ENCODE data around the gene MAMDC4.

MAMDC4 gene

DNA sequence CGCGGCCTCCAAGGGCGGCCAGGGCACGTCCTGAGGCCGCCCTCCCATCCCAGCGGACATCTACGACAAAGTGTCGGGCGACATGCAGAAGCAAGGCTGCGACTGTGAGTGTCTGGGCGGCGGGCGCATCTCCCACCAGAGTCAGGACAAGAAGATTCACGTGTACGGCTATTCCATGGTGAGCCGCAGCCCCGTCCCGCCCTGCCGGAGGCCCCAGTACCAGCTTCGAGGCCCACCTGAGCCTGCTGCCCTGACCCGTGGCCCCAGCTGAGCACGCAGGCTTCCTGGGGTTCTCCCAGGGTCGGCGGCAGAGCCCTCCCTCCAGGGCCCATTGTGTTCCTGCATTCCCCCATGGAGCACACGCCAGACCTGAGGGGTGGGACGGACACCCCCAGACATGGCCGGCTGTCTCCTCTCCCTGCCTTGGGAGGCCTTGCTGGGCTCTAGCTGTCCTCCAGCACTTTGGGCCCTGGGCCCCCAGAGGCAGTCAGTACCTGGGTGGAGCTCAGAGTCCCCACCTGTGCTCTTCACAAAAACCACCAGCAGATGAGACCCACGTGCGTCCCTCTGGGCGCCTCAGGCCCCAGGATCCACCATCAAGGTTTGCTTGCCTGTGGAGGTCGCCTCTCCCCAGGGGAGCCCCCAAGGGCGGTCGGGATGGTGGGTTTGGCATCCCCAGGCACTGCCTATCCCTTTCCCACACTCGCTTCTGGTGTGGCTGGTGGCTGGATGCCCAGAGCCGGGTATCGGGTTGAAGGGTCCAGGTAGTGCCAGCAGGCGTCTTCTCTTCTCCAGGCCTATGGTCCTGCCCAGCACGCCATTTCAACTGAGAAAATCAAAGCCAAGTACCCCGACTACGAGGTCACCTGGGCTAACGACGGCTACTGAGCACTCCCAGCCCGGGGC is 1.9 kb upstream of the MAMDC4 start:
- no peak for DNase-seq

DNA sequence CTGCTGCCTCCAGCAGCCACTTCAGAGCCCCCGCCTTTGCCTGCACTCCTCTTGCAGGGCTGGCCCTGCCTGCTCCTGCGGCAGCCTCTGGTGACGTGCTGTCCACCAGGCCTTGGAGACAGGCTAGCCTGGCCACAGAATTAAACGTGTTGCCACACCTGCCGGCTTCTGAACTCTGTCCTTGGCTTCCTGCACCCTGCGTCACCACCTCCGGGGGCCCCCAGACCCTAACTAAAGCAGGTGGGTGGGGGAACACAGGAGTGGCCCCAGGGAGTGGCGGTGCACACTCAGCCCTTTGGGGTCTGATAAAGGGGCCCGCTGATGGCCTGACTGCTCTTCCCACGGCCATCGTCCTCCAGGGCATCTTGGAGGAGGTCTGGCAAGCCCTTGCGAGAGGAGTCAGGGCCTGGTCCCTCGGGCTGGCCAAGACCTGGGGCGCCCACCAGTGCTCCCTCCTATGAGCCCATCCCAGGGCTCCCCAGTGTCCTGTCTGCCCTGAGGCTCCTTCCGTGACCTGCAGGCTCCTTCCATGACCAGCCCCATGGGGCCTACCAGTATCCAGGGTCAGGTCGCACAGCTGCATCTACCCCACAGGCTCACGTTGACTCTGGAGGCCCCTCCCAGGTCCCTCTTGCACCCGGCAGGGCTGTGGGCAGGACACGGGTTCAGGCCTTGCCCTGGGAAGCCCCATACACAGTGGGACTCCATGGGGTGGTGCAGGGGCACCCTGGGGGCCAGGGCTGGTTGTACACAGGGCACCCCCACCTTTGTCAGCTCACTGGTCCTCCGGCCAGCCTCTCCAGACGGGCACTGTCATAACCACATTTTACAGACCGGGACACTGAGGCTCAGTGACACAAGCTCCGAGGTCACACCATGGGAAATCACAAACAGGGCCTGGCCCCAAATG is 1.0 kb upstream of the MAMDC4 start:
- DNase-seq: no peak

DNA sequence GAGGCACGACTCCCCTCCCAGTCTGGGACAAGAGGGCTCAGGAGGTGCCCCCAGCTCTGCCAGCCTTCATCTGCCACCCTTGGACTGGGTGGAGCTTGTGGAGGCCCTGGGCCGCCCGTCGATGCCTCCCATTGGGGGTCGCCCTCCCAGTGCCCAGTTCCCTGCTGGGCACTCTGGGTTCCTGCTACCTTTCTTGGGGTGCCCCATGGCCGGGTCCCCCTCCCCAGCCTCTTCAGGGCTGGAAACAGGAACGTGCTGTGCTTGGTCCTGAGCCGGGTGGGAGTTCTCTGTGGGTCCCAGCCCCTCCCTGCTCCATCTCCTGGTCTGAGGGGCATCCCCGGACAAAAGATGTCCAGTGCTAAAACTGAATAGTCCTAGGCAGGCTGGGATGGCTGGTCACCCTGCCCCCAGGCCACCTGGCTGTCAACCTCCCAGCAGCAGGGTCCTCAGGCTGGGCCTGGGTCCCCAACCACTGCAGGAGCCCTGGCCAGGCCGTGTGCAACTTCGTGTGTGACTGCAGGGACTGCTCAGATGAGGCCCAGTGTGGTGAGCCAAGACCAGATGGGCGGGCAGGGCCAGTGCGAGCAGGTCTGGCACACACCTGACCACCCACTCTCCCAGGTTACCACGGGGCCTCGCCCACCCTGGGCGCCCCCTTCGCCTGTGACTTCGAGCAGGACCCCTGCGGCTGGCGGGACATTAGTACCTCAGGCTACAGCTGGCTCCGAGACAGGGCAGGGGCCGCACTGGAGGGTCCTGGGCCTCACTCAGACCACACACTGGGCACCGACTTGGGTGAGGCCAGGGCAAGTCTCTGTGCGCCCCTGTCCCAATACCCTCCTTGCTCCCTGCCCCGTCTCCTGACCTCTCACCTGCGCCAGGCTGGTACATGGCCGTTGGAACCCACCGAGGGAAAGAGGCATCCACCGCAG is 784 bp downstream of the MAMDC4 start:
- DNase-seq: no peak

DNA sequence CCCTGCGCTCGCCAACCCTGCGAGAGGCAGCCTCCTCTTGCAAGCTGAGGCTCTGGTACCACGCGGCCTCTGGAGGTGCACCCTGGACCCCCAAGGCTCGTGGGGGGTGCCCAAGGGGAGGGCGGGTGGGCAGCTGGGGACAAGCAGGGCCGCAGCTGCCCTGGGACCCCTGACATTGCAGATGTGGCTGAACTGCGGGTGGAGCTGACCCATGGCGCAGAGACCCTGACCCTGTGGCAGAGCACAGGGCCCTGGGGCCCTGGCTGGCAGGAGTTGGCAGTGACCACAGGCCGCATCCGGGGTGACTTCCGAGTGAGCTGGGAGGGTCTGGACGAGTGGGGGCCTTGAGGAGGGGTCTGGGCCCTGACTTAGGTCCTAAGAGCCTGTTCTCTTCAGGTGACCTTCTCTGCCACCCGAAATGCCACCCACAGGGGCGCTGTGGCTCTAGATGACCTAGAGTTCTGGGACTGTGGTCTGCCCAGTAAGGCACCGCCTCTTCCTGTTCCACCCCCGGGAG is 1.5 kb downstream of the MAMDC4 start:
- DNase-seq: no peak

DNA sequence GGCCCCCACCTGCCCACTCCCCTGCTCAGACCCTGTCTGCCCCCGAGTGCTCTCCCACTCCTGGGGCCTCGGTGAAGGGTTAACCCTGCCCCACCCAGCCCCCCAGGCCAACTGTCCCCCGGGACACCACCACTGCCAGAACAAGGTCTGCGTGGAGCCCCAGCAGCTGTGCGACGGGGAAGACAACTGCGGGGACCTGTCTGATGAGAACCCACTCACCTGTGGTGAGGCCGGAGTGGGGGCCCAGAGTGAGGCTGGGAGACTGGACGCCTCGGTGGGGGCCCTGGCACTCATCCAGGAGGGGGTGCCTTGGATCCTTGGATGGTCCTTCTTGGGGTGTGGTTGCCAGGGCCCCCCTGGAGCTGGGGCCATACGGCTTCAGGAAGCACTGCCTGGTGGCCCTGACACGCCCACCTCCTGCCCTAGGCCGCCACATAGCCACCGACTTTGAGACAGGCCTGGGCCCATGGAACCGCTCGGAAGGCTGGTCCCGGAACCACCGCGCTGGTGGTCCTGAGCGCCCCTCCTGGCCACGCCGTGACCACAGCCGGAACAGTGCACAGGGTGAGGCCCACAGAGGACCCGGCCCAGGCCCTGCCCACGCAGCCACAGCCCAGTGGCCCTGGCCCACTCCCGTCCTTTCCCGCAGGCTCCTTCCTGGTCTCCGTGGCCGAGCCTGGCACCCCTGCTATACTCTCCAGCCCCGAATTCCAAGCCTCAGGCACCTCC is 2.1 kb downstream of the MAMDC4 start:
- no peak for DNase-seq

DNA sequence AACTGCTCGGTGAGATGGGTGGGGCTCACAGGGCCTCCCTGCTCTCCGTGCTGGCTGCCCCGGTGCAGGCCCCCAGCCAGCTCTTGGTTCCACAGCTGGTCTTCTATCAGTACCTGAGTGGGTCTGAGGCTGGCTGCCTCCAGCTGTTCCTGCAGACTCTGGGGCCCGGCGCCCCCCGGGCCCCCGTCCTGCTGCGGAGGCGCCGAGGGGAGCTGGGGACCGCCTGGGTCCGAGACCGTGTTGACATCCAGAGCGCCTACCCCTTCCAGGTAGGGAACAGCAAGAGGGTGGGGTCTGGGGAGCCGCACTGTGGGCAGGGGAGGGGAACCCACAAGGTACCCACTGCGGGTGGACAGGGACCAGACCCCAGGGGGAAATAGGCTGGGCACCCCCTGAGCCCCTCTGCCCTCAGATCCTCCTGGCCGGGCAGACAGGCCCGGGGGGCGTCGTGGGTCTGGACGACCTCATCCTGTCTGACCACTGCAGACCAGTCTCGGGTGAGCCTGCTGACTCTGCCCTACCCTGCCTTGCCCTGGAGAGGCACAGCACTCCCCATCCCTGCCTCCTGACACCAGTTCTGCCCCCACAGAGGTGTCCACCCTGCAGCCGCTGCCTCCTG is 2.8 kb downstream of the MAMDC4 start:
- no peak for DNase-seq

DNA sequence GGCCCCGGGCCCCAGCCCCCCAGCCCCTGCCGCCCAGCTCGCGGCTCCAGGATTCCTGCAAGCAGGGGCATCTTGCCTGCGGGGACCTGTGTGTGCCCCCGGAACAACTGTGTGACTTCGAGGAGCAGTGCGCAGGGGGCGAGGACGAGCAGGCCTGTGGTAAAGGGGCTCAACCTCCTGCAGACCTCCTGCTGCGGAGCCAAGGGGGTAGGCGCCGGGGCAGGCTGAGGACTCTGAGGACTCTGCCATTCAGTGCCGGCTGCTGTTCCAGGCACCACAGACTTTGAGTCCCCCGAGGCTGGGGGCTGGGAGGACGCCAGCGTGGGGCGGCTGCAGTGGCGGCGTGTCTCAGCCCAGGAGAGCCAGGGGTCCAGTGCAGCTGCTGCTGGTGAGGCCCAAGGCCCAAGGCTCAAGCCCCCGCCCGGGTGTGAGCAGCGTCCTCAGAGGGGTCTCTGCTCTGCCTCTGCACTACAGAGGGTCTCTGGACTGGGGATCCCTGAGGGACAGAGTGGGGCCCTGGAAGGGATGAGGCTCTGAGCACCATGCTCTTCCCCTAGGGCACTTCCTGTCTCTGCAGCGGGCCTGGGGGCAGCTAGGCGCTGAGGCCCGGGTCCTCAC is 3.4 kb downstream of the MAMDC4 start:
- no peak for DNase-seq

DNA sequence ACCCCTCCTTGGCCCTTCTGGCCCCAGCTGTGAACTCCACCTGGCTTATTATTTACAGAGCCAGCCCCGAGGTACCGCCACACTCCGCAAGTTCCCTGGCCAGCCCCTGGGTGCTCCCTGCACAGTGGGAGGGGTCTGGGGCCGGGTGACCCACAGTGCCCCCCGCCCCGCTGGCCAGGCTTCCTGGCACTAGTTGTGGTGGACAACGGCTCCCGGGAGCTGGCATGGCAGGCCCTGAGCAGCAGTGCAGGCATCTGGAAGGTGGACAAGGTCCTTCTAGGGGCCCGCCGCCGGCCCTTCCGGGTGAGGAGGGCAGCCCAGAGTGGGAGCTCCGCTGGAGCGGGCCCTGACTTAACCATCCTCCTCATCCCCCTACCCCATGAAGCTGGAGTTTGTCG is 3.9 kb downstream of the MAMDC4 start:
- DNase-seq: no peak

DNA sequence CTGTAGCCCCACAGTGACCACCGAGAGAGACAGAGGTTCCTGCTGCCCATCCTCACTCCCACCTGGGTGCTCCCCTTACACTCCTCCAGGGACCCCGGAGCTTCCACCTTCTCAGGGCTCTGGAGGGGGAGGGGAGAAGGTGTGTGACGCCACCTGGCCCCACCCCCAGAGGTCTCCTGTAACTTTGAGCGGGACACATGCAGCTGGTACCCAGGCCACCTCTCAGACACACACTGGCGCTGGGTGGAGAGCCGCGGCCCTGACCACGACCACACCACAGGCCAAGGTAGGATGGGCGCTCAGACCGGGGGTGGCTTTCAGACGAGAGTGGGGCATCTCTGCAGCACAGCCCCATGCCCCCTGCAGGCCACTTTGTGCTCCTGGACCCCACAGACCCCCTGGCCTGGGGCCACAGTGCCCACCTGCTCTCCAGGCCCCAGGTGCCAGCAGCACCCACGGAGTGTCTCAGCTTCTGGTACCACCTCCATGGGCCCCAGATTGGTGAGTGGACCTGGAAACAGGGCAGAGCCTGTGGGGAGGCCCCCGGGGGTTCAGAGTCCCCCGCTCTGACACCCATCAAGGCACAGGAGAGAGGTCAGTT is 4.5 kb downstream of the MAMDC4 start:
- no peak for DNase-seq

DNA sequence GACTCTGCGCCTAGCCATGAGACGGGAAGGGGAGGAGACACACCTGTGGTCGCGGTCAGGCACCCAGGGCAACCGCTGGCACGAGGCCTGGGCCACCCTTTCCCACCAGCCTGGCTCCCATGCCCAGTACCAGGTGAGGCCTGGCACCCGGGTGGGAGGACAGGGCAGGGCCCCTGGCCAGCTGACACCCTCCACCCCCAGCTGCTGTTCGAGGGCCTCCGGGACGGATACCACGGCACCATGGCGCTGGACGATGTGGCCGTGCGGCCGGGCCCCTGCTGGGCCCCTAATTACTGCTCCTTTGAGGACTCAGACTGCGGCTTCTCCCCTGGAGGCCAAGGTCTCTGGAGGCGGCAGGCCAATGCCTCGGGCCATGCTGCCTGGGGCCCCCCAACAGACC is 5.0 kb downstream of the MAMDC4 start:
- DNase-seq: no peak

DNA sequence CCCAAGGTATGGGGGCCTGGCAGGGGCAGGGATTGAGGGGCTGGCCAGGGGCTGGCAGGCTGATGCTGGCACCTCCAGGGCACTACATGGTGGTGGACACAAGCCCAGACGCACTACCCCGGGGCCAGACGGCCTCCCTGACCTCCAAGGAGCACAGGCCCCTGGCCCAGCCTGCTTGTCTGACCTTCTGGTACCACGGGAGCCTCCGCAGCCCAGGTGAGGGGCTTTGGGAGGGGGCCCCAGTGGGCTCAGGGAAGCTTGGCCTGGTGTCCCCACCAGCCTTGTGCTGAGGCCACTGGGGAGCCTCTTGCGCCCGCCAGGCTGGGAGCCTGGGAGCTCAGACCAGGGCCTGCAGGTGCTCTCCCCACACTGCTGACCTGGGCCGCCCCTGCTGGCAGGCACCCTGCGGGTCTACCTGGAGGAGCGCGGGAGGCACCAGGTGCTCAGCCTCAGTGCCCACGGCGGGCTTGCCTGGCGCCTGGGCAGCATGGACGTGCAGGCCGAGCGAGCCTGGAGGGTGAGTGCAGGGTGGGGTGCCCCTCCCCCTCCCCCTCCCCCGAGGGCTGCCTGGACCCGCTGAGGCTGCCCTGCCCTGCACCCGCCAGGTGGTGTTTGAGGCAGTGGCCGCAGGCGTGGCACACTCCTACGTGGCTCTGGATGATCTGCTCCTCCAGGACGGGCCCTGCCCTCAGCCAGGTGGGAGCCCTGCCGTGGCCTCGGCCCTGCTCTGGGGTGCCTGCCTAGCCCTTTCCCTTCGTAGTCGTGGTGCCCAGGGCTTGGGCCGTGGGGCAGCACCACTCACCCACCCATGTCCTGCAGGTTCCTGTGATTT is 5.7 kb downstream of the MAMDC4 start:
- DNase-seq: no peak

DNA sequence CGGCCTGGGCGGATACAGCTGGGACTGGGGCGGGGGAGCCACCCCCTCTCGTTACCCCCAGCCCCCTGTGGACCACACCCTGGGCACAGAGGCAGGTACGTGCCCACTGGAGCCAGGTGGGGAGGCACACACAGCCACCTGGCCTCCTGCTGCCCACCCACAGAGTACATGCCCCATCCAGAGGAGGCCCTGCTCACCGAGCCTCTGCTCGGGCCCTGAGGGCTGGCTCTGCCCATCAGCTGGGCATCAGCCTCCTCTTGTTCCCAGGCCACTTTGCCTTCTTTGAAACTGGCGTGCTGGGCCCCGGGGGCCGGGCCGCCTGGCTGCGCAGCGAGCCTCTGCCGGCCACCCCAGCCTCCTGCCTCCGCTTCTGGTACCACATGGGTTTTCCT is 6.3 kb downstream of the MAMDC4 start:
- no peak for DNase-seq

DNA sequence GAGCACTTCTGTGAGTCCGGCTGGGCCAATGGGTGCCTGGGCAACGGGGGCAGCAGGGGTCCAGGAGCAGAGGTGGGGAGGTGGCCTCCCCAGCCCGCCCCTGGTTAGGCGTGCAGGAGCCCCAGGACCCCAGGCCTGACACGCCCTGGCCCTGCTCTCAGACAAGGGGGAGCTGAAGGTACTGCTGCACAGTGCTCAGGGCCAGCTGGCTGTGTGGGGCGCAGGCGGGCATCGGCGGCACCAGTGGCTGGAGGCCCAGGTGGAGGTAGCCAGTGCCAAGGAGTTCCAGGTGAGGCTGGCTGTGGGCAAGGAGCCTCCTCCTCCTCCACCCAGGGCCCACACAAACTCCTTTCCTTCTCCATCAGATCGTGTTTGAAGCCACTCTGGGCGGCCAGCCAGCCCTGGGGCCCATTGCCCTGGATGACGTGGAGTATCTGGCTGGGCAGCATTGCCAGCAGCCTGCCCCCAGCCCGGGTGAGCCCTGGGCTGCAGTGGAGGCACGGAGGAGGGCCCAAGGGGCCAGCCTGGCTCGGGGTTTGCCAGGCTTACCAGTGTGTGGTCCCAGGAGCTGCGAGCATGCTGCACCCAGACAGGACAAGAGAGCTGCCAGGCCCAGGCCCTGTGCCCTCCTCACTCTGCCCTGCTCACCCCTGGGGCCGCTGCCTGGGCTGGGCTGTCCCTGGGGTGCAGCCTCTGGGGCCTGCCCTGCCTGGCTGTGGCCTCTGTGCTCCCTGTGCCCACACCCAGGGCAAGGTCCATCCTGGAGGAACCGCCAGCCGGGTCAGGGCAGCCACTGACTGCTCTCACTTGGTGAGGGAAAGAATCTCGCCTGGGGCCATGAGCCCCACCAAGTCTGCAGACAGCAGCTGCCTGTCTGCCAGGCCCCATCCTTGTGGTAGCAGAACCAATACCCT is 7.0 kb downstream of the MAMDC4 start:
- DNase-seq: no peak

DNA sequence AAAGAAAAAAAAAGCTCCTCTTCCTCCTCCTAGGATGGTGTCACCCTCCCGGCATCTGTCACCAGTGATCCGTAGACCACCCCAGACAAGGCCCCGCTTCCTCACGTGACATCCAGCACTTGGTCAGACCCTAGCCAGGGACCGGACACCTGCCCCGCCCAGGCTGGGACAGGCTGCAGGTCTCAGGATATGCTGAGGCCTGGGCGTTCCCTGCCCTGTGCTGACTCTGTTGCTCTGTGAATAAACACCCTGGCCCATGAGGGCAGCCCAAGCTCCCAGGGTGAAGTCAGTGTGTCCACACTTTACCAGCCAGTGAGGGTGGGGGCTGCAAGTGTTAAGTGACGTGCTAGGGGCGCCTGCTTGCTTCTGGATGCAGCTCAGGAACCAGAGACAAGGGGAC is 8.4 kb downstream of the MAMDC4 start:
- no peak for DNase-seq

DNA sequence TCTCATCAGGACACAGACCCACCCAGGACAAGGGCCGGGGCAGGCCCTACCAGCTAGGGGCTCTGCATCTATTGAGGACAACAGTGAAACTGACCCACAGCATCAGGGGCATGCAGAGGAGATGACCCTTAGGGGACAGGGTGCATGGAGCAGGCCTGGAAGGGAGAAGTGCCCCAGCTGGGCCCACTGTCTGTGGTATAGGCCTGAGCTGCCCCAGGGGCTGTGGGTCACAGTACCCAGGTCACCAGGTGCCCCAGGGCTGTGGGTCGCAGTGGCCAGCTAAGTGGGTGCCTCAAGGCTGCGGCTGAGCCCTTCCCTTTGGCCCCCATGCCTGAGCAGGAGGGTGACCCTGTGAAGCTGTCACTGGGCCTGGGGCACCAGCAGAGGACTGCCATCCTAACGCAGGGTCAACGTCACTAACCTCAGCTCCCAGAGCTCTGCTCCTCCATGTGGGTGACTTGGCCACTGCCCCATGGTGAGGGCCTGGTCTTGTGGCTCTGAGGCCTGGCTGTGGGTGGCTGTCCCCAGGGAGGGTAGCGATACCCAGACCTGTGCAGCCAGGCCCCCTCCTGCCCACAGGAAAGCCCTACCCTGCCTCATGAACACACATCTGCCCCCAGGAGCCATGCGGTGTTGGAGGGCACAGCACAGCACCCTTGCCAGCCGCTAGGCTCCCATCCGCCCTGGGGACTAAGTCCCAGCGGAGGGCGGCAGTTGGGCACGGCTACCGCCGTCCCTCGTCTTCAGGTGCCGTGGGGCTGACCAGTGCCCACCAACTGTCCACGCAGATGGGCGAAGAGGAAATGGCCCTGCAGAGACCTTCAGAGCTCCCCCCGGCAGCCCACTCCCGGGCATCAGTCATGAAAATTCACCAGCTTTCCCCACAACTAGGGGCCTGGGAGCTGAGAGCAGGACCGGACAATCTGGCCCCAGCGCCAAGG is 9.1 kb downstream of the MAMDC4 start:
- no peak for DNase-seq

DNA sequence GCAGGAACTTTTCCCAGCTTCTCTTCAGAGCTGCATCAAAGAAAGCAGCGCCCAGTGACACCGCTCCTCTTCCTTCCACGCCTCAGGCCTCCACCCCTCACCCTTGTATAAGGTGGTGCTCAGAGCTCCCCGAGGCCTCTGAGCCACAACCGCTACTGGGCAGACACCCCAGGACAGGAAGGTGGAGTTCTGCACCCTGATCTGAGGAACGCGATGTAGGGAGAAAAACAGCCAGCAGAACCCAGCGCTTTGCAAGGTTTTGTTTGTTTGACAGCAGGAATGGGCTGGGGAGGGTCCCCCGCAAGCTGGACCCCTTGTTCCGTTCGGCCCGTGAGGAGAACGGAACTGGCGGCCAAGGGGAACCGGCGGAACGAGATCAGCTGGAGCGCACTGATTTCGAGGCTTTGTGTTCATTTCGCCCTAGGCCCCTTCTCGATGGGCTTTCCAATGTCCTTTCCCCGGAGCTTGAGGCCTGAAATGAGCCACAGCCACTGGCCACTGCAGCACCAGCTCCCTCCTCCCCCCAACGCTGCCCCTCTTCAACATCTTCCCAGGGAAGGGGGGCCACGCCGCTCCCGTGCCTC is 9.8 kb downstream of the MAMDC4 start:
- no peak for DNase-seq

Measured in SW 1271 (cell line).